NB4 (cell line): ENCODE data around the gene C1orf174.

Experiments used
- DNase-seq: peaks from one replicate; pipeline ENCODE4 v3.0.0; 2010; ENCODE audit warnings: low read depth
- H3K4me3 ChIP-seq: one replicate; pipeline ENCODE4 v1.5.1; 2011; ENCODE audit warnings: mild to moderate bottlenecking, low read depth, low read length, moderate library complexity
- CTCF ChIP-seq: IDR thresholded peaks from one replicate; pipeline ENCODE4 v1.5.1; 2012; ENCODE audit warnings: low read depth, low read length
- MAX ChIP-seq: IDR thresholded peaks from 2 replicates; pipeline ENCODE4 v1.6.1; 2011; ENCODE audit warnings: low read depth, low read length
- MYC ChIP-seq: IDR thresholded peaks from 2 replicates; pipeline ENCODE4 v1.6.1; 2011; ENCODE audit warnings: low read depth, low read length
- POLR2A ChIP-seq: IDR thresholded peaks from 2 replicates; pipeline ENCODE4 v1.6.1; 2011; ENCODE audit warnings: mild to moderate bottlenecking; ENCODE audit not compliant: insufficient read length; ENCODE audit errors: extremely low read depth

The C1orf174 gene

DNA sequence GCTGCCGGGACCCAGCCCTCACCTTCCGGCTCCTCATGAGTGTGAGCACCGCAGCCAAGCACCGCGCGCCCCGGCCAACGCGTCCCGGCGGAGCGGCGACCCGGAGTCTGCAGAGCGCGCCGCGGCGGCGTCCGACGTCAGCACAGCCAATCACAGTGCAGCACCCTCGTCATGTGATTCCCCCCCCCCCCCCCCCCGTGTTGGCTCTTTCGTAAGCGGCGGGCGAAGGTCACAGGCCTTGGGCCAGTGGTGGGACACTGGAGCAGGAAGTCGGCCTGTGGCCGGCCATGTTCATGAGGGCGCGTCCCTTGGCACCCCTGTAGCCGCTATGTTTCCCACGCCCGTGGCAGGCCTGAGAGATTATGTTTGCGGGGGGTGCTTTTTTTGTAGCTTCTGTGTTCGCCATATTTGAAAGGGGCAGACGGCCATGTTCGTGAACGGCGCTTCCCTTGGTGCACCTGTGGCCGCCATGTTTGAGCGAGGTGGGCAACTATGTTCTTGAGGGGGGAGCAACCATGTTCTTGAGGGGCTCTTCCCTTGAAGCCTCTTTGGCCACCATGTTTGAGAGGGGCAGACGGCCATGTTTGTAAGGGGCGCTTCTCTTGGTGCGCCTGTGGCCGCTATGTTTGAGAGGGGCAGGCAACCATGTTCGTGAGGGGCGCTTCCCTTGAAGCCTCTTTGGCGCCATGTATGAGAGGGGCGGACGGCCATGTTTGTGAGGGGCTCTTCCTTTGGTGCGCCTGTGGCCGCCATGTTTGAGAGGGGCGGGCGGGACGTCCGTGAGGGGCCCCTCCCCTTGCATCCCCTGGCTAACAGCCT is at the start of gene C1orf174:
TSS of gene C1orf174 (minus strand) at position 123 of the 819 bp plus-strand sequence. CDS start at position 37, 86 bp downstream.
- TF ChIP-seq MYC (peak; percentile 60), CTCF (no peak), POLR2A (peak; percentile 68), MAX (no peak; the same call in 1 of the 2 replicates)
- DNase-seq = peak; percentile 97
- peak within 1 kb of the TSS; percentile 86 for H3K4me3 ChIP-seq

DNA sequence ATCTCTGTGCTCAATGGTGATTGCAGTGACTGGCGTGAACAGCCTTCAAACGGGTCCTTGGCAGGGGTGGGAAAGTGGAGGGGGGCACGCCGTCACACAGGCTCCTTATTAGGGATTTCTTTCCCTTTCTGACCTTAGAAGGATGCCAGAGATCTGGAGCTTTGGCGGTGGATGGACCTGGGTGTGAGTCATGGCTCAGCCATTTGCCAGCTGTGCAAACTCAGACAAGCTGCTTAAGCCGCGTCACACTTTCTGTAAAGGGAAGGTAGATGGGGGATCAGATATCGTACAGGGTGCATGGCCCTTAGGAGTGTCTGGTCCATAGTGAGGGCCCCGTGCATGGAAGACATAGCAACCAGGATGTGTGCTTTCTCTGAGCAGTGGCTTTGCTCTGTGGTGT is 48.3 kb upstream of the C1orf174 start:
- DNase-seq = no peak
- TF ChIP-seq MAX (no peak), POLR2A (no peak), MYC (no peak), CTCF (no peak)
- no peak overlapping the region for H3K4me3 ChIP-seq

DNA sequence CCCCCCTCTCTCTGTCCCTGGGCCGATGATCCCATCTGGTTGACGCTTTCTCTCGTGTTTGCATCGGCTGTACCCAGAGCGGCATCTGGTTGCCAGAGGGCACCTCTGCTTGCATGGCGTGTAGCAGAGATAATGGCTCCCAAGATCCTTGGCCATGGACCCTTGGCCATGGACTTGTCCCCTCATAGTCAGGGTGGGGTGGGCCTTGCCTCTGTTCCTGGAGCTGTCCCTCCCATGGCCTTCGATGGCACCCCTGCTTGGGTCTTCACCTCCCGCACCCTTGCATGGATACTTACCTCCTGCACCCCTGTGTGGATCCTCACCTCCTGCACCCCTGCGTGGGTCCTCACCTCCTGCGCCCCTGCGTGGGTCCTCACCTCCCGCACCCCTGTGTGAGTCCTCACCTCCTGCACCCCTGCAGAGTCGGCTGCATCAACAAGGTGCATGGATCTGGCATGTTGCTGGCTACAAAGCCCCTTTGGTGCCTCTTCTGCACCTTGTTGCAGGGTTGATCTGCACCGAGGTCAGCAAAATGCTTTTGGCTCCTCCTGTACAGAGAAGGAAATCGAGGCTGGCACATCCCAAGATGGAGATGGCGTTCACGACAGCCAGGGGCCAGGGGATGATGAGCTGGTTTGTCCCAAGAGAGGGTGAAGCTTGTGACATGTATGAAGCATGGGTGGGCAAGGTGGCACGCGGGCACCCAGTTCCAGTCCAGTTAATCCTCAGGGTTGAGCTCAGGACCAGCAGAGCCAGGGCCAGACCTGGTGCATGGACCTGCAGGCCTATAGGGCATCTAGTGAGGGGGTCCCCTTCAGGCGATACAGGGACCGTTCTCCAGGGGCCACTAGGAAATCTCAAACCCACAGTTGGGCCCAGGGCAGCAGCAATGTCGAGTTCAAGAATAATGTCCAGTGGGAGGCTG is 46.1 kb upstream of the C1orf174 start:
- DNase-seq = no peak
- no peak overlapping the region for H3K4me3 ChIP-seq
- TF ChIP-seq POLR2A (no peak), MAX (no peak), CTCF (no peak), MYC (no peak)

DNA sequence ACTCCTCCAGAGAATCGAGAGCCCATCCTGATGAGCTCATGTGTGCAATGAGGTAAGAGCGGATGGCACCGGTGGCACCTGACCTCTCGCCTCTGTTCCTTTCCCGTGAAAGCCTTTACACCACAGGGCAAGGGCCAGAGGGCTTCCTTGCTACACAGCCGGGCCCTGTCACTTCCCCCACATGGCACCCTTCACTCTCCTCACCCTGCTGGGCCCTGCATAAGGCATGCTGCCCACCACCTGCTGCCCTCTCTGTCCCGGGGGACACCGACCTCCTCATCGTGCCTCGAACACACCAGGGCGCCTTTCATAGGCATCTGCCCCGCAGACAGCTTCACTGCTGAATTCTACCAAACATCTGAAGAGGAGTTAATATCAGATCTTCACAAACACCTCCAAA is 45.1 kb upstream of the C1orf174 start:
- no peak for DNase-seq
- no peak for TF ChIP-seq POLR2A
- TF ChIP-seq MYC = no peak
- no peak for TF ChIP-seq CTCF
- TF ChIP-seq MAX = no peak
- H3K4me3 ChIP-seq = no peak overlapping the region

- no peak for DNase-seq
- no peak overlapping the region for H3K4me3 ChIP-seq
- TF ChIP-seq MAX (no peak), MYC (no peak), POLR2A (no peak), CTCF (no peak)
Measured at GRCh38 chr1:3944578-3945125, 44.6 kb upstream of the C1orf174 start.
